DND-41 (cell line): ENCODE results near the gene VSX1.
A peak's percentile ranks its signal among the peaks of the same experiment; 100 is the strongest.

Experiments used
- ATAC-seq: fragments of 200-7000 bp; cut with Tn5 transposase; 3 replicates; pipeline ENCODE4 v1.9.1; 2021; ENCODE audit warnings: low read depth; ENCODE audit not compliant: insufficient read depth
- DNase-seq: peaks from one replicate; pipeline ENCODE4 v3.0.0-alpha.2; 2020
- H2AFZ ChIP-seq: 2 replicates; pipeline ENCODE4 v1.6.0; 2012; ENCODE audit warnings: low read depth, low read length
- H3K27ac ChIP-seq: 2 replicates; pipeline ENCODE4 v1.5.1; 2012; ENCODE audit warnings: low read length, inconsistent platforms
- H3K27me3 ChIP-seq: fragments of 200-600 bp; sonication (generic); 2 replicates; pipeline ENCODE4 v1.6.0; 2012; ENCODE audit warnings: low read length, mild to moderate bottlenecking, inconsistent platforms; ENCODE audit not compliant: insufficient read depth, poor library complexity
- H3K36me3 ChIP-seq: 2 replicates; pipeline ENCODE4 v1.5.1; 2012; ENCODE audit warnings: low read length, inconsistent platforms; ENCODE audit not compliant: insufficient read depth
- H3K4me1 ChIP-seq: 2 replicates; pipeline ENCODE4 v1.5.1; 2012; ENCODE audit warnings: mild to moderate bottlenecking, low read length; ENCODE audit not compliant: insufficient read depth
- H3K4me2 ChIP-seq: 2 replicates; pipeline ENCODE4 v1.6.0; 2012; ENCODE audit warnings: mild to moderate bottlenecking, moderate library complexity, low read length, inconsistent platforms; ENCODE audit not compliant: insufficient read depth
- H3K4me3 ChIP-seq, 2 experiments: fragments of 200-600 bp in 1 of 2; shearing (Covaris generic) in 1 of 2; 2 replicates each; pipeline ENCODE4 v1.5.1; 2012 to 2016; ENCODE audit warnings: inconsistent platforms in 2 of 2, low read length in 2 of 2, mild to moderate bottlenecking in 2 of 2, low read depth in 1 of 2, moderate library complexity in 1 of 2
- H3K79me2 ChIP-seq: 2 replicates; pipeline ENCODE4 v1.6.0; 2012; ENCODE audit warnings: low read length, inconsistent platforms; ENCODE audit not compliant: insufficient read depth
- H3K9ac ChIP-seq: 2 replicates; pipeline ENCODE4 v1.6.0; 2012; ENCODE audit warnings: low read depth, mild to moderate bottlenecking, inconsistent platforms, low read length, moderate library complexity
- H3K9me3 ChIP-seq: 2 replicates; pipeline ENCODE4 v1.5.1; 2012; ENCODE audit warnings: low read length, moderate library complexity, mild to moderate bottlenecking, inconsistent platforms; ENCODE audit not compliant: insufficient read depth, severe bottlenecking
- H4K20me1 ChIP-seq: 2 replicates; pipeline ENCODE4 v1.6.0; 2012; ENCODE audit warnings: low read length; ENCODE audit not compliant: insufficient read depth
- CTCF ChIP-seq: IDR thresholded peaks from 2 replicates; pipeline ENCODE4 v1.5.1; 2012; ENCODE audit warnings: borderline replicate concordance, low read length, moderate library complexity, mild to moderate bottlenecking; ENCODE audit not compliant: poor library complexity, severe bottlenecking; ENCODE audit errors: extremely low read depth
- EZH2 ChIP-seq: IDR thresholded peaks from 3 replicates; pipeline ENCODE4 v1.6.1; 2012; ENCODE audit warnings: borderline replicate concordance, low read depth, mild to moderate bottlenecking, moderate library complexity, low read length, inconsistent platforms; ENCODE audit not compliant: severe bottlenecking

Gene VSX1

GRCh38 chr20:25051386-25052155 lies 30.4 kb downstream of the VSX1 start:
- no peak for ATAC-seq
- H3K4me1 ChIP-seq, result peaks cover 31% of the 10 kb centered on the region

GRCh38 chr20:25050501-25051350 lies 31.2 kb downstream of the VSX1 start:
- DNase-seq (no peak), ATAC-seq (no peak)
- Histone ChIP-seq H3K27me3 (no peaks in the 10 kb centered on the region), H4K20me1 (peaks cover 75% of the 10 kb centered on the region), H3K4me1 (peaks cover 23% of the 10 kb centered on the region), H3K27ac (0 out of 2 replicates have a peak overlapping the region, but pooled peaks have one; percentile 3), H3K9me3 (no peaks in the 10 kb centered on the region), H2AFZ (no peak overlapping the region), H3K4me2 (no peak overlapping the region), H3K4me3 (no peak overlapping the region), H3K36me3 (peaks cover 62% of the 10 kb centered on the region), H3K9ac (no peak overlapping the region), H3K79me2 (peaks cover 80% of the 10 kb centered on the region)
- TF ChIP-seq EZH2, result no peak
- no peak for TF ChIP-seq CTCF

More at GRCh38 chr20:25051386-25052155, 30.4 kb downstream of the VSX1 start:
- DNase-seq, result no peak
- no peaks in the 10 kb centered on the region for H3K9me3 ChIP-seq
- TF ChIP-seq CTCF, result no peak
- peaks cover 58% of the 10 kb centered on the region for H3K36me3 ChIP-seq
- peaks cover 88% of the 10 kb centered on the region for H3K79me2 ChIP-seq
- H3K9ac ChIP-seq, result no peak overlapping the region
- H2AFZ ChIP-seq, result no peak overlapping the region
- H3K27ac ChIP-seq, result 0 out of 2 replicates have a peak overlapping the region, but pooled peaks have one; percentile 3
- H3K27me3 ChIP-seq, result no peaks in the 10 kb centered on the region
- H4K20me1 ChIP-seq, result peaks cover 83% of the 10 kb centered on the region
- H3K4me3 ChIP-seq, result no peak overlapping the region
- H3K4me2 ChIP-seq, result no peak overlapping the region

GRCh38 chr20:25050082-25050481 lies 31.9 kb downstream of the VSX1 start:
- Histone ChIP-seq H3K4me2 (no peak overlapping the region), H3K4me3 (no peak overlapping the region), H3K79me2 (peaks cover 73% of the 10 kb centered on the region), H2AFZ (no peak overlapping the region), H3K27me3 (no peaks in the 10 kb centered on the region), H3K9me3 (no peaks in the 10 kb centered on the region), H3K36me3 (peaks cover 62% of the 10 kb centered on the region), H3K4me1 (peaks cover 16% of the 10 kb centered on the region), H4K20me1 (peaks cover 71% of the 10 kb centered on the region), H3K9ac (no peak overlapping the region), H3K27ac (no peak overlapping the region)
- no peak for TF ChIP-seq CTCF
- no peak for TF ChIP-seq EZH2
- DNase-seq (no peak), ATAC-seq (no peak)
